Activated effector memory CD4-positive, alpha-beta T cell treated with Interleukin-2 at 50 U/mL for 16 hours (primary cell): Measurements from ENCODE around the gene ACADVL.
"Not testable (repeated sequence)": the region's sequence is repeated elsewhere in the genome, so short reads cannot be mapped to it uniquely, and the experiment has no call there.

Source experiments
- DNase-seq: peaks from one replicate; pipeline ENCODE4 v3.0.0-alpha.2; 2020

ACADVL gene

DNA sequence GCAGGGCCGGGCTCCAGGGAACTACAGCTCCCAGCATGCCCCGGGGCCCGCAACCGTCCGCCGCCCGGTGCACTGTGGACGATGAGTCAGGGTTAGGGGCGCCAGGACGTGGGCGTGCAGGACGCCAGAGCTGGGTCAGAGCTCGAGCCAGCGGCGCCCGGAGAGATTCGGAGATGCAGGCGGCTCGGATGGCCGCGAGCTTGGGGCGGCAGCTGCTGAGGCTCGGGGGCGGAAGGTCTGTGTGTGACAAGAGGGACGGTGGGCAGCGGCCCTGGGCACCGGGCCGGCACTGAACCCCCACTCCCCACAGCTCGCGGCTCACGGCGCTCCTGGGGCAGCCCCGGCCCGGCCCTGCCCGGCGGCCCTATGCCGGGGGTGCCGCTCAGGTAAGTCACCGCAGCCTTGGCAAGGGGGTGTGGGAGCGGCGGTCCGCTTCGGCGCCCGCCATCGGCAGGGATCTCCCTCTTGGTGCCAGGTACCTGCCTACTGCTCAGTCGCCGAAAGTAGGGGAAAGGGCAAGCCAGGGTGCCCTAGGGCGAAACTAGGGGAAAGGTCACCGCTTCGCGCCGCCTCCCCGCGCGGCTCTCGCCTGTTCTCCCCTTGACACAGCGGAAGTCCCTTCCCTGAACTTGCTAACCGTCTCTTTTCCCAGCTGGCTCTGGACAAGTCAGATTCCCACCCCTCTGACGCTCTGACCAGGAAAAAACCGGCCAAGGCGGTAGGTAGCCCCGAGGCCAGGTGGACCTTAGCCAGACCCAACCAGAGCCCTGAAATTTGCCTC, at the start of gene ACADVL, which contains the start of gene DLG4:
Gene ACADVL, plus strand, starts transcription at position 127 of the 781 bp plus-strand sequence. Its CDS starts 47 bp downstream, at position 174.
Gene DLG4, minus strand, starts transcription at position 25 of the 781 bp plus-strand sequence.
- peak; percentile 65 for DNase-seq

DNA sequence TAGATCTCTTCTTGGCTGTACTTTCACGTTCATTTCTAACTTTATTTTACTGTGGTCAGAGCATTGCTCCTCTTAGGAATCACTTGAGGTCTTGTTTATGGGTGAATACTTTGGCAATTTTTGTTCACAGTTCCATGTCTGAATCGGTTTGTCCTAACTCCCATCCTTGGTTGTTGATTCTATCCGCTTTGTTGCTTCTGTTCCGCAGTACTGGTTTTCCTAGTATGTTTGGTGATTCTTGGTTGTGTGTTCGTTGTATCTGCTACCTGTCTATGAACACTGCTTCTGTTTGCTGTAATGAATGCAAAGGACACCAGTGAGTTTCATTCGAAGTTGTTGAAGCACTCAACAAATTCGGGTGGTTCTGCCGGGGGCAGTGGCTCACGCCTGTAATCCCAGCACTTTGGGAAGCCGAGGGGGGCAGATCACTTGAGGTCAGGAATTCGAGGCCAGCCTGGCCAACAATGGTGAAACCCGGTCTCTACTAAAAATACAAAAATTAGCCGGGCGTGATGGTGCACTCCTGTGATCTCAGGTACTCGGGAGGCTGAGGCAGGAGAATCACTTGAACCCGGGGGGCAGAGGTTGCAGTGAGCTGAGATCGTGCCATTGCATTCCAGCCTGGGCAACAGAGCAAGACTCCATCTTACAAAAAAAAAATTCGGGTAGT, 47.1 kb upstream of the ACADVL start:
- not testable (repeated sequence) for DNase-seq

DNA sequence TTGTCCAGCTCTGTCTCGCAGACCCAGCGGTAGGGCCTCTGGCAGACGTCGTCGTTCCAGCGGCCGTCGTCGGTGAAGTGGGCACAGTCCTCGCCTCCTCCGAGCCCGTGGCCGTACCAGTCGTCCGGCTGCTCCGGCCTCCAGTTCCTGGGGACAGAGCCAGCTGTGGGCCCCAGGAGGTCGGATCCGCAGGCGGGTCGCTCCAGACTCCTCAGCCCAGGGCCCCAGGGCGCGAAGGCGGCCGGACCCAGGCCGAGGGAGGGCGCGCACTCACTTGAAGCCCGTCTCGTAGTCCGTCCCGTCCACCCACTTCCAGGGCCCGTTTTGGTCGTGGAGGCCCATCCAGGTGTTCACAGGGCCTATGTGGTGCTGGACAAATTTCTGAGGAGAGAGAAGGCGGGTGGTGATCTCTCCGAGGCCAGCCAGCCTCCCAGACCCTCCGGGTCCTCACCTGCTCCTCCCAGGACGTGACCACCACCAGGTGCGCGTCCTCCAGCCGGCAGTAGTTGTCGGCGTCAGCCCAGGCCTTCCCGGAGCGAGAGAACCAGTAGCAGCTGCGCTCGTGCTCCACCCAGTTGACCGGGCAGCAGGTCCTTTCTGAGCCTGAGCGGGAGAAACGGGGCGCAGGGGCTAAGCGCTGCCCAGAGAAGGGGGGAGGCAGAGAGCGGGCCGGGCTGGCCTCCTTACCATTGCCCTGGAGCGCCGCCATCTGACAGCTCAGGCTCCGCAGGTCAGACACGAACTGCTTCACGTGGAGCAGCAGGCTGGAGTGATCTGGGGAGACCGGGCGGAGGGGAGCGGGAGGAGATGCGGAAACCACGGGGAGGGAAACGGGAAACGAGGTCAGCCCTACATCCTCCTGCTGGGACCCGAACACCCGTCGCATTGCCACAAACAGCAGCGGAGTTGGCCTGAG, 45.8 kb upstream of the ACADVL start:
- peak; percentile 21 for DNase-seq

DNA sequence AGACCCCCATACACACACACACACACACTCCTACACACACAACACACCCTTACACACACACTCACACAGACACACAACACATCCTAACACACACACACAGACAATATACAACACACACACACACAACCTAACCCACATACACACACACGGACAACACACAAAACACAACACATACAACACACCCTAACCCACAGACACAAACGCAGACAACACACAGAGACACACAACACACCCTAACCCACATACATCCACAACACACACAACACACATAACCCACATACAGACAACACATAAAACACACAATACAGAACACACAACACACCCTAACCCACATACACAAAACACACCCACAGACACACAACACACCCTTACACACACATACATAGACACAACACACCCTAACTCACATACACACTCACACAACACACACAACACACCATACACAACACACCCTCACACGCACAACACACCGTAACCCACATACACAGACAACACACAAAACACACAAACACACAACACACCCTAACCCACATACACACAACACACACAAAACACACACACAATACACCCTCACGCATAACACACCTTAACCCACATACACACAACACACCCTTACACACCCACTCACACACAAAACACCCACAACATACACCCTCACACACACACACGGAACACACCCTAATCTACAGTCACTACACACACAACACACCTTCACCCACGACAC, 45.0 kb upstream of the ACADVL start:
- no peak for DNase-seq

GRCh38 chr17:7175330-7175733, 44.4 kb upstream of the ACADVL start:
- no peak for DNase-seq

DNA sequence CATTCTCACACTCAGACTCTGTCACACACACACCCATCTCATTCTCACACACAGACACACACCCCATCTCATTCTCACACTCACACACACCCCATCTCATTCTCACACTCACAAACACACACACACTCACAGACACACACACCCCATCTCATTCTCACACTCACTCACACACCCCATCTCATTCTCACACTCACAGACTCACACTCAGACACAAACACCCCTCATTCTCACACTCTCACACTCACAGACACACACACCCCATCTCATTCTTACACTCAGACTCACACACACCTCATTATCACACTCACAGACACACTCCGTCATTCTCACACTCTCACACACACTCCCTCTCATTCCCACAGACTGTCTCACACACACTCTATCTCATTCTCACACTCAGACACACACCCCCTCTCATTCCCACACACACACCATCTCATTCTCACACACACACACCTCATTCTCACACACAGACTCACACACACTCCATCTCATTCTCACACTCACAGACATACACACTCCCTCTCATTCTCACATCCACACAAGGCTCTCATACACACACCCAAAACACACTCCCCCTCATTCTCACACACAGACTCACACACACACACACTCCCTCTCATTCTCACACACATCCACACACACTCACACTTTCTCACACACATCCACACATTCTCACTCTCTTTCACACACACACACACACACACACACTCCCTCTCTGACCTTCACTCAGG, 43.5 kb upstream of the ACADVL start:
- DNase-seq, result no peak

DNA sequence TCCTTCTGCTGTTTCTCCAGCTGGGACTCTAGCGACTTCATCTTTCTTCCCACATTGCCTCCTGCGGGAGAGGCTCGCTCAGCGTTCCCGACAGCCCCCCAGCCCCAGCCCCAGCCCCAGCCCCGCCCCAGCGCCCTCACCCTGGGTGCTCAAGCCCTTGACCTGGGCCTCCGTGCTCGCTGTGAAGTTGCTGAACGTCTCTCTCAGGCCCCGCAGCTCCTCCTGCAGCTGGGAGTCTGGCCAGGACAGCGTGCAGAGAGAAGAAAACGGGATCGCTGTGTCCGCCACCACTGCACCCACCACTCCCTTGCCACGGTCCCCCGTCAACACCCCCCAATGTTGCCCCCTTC, 42.9 kb upstream of the ACADVL start:
- DNase-seq, result no peak

DNA sequence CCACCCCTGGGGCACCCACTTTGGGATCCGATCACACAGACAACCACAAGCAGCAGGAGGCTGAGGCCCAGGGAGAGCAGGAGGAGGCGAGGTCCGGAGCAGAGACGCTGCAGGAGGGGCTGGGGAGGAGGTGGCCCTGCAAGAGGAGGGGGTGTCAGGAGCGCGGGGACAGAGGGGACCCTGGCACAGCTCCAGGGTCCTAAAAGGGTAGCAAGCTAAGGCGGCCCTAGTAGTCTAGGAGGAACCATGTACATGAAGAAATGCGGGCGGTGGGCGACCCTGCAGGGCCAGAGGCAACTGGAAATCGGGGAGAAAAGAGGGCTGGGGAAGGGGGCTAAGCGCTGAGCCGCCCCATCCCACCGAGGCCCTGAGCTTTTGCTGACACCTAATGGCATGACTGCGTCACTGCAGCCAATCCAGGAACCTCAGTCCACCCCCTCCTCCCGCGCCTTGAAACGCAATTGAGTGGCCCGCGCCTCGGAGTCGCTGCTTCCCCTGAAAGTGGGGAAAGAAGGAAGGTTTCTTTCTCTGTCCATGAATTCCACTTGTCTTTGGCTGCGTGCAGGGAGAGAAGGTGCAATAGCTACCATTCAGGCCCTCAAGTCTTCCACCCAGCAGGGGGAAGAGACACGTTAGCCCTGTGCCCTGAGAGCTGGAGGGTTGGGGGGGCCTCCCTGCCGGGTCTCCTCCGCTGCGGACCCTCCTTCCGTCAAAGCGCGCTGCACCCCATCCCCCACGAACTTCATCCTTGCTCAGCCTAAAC, 42.4 kb upstream of the ACADVL start:
- DNase-seq, result peak; percentile 46

- DNase-seq, result no peak
These were observed 41.7 kb upstream of the ACADVL start for GRCh38 chr17:7177954-7178477.

- DNase-seq, result no peak
These were observed 40.8 kb upstream of the ACADVL start for GRCh38 chr17:7178973-7179316.

DNA sequence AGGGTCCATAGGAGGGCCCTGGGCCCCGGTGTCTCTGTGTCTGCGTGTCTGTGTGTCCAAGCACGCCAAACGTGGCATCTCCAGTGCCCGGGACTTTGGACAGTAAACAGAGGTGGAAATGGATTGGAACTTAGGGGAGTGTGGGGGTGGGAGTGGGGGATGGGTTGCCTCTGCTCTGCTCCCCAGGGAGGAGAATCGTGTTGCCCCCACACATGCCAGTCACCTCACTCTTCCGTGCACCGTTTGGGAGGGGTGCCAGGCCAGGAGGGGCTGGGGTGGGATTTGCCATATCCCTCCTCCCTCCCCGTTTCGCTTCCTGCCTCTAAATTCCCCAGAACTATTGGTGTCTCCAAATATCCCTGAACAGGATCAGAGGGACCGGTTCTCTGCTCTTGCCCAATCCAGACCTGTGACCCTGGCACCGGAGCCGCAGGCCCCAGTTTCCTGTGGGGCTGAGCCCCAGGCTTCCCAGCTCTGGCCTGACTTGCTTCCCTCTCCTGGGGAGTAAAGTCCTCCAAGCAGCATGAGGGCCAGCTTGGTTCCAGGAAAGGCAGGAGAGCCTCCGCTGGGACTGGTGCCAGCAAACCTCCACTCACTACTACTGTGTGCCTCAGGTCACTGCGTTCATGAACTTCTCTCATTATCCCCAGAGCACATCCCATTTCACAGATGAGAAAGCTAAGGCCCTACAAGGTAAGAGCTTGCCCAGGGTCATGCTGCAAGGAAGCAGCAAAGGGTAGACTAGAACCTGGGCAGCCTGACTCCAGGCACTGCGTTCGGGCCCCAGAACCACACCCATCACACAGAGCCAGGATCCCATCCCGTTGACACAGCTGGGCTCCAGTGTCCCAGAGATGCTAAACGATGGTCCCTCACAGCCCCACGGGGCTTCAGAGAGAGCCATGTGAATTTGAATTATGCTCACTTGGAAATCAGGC, 40.2 kb upstream of the ACADVL start, which contains the start of gene ASGR1:
Gene ASGR1, minus strand, starts transcription at position 54 of the 938 bp plus-strand sequence. CDS start 807 bp downstream, outside the sequence.
- no peak for DNase-seq

DNA sequence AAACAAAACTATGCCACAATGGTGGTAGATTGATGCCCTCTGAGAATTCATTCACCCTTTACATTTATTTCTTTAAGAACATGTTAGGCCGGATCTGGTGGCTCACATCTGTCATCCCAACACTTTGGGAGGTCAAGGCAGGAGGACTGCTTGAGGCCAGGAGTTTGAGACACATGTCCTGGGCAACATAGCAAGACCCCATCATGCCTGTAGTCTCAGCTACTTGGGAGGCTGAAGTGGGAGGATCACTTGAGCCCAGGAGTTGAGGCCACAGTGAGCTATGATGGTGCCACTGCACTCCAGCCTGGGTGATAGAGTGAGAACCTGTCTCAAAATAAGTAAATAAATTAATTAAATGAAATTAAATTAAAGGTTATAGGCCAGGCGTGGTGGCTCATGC, 37.6 kb upstream of the ACADVL start:
- not testable (repeated sequence) for DNase-seq

- DNase-seq, result no peak
These were observed 36.2 kb upstream of the ACADVL start for GRCh38 chr17:7183433-7184090.

DNA sequence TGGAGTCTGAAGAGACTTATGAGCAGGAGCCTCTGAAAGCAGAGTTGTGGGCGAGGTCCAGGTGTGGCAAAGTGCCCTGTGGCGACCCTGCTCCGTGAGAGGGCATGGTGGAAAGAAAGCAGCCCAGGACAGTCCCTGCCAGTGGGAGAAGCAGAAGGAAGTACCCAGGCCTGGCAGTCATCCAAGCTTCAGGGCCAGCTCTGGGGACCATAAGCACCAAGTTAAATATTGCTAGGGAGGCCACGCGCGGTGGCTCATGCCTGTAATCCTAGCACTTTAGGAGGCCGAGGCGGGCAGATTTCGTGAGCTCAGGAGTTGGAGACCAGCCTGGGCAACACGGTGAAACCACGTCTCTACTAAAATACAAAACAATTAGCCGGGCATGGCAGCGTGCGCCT, 35.6 kb upstream of the ACADVL start:
- no peak for DNase-seq

GRCh38 chr17:7184647-7185046, 35.1 kb upstream of the ACADVL start:
- no peak for DNase-seq

GRCh38 chr17:7186241-7186640, 33.5 kb upstream of the ACADVL start:
- DNase-seq, result no peak

- no peak for DNase-seq
These were observed 29.3 kb upstream of the ACADVL start for GRCh38 chr17:7190276-7190917.

- no peak for DNase-seq
These were observed 28.7 kb upstream of the ACADVL start for GRCh38 chr17:7191069-7191468.
